OCI-LY7 (cell line): ENCODE data around the gene ADPRS. TPM values are rescaled to one million over a fixed set of nuclear protein-coding genes. Genes with fewer than 3 reads are reported as not detected.

Source experiments
- BruUV-seq: library from RNA; stranded (reverse); fragments of 400-500 nt; replicated peaks from 2 replicates; lab custom pipeline; 2021; lab: Mats Ljungman, UMichigan
- CTCF ChIA-PET: fragments of 300-600 bp; sonication (Branson Sonifier 250); formaldehyde crosslinking; loops from one replicate; lab custom pipeline; 2022; ENCODE audit warnings: antibody characterized with exemption; ENCODE audit not compliant: unreplicated experiment; lab: Charles Lee
- POLR2A ChIA-PET: fragments of 300-600 bp; sonication (Branson Sonifier 250); formaldehyde crosslinking; loops from one replicate; lab custom pipeline; 2022; ENCODE audit warnings: antibody characterized with exemption; lab: Charles Lee
- DNase-seq: peaks from one replicate; pipeline ENCODE4 v3.0.0-alpha.2; 2015; ENCODE audit warnings: low spot score
- H2AFZ ChIP-seq: fragments of 200-600 bp; sonication (generic), shearing (Covaris generic); 2 replicates; pipeline ENCODE4 v1.6.1; 2014; ENCODE audit warnings: mild to moderate bottlenecking, antibody characterized with exemption, low read length, moderate library complexity
- H3K27ac ChIP-seq: fragments of 200-600 bp; sonication (generic); 2 replicates; pipeline ENCODE4 v1.5.1; 2014; ENCODE audit warnings: mixed run types, low read depth, mild to moderate bottlenecking, moderate library complexity, low read length, inconsistent platforms; ENCODE audit not compliant: poor library complexity, severe bottlenecking
- H3K36me3 ChIP-seq: fragments of 200-600 bp; sonication (generic); 2 replicates; pipeline ENCODE4 v1.6.1; 2014; ENCODE audit warnings: mild to moderate bottlenecking, antibody characterized with exemption, low read length, moderate library complexity, mixed read lengths; ENCODE audit not compliant: insufficient read depth
- H3K4me1 ChIP-seq: fragments of 200-600 bp; sonication (generic); 2 replicates; pipeline ENCODE4 v1.5.1; 2014; ENCODE audit warnings: mild to moderate bottlenecking, low read length; ENCODE audit not compliant: insufficient read depth, poor library complexity, severe bottlenecking
- H3K4me2 ChIP-seq: fragments of 200-600 bp; sonication (generic); 2 replicates; pipeline ENCODE4 v1.6.1; 2014; ENCODE audit warnings: mild to moderate bottlenecking, low read length
- H3K4me3 ChIP-seq: fragments of 200-600 bp; sonication (generic); 2 replicates; pipeline ENCODE4 v1.5.1; 2014; ENCODE audit warnings: mild to moderate bottlenecking, low read depth, low read length; ENCODE audit not compliant: poor library complexity, severe bottlenecking
- H3K79me2 ChIP-seq: fragments of 200-600 bp; sonication (generic); 2 replicates; pipeline ENCODE4 v1.6.1; 2016; ENCODE audit warnings: low read depth, mild to moderate bottlenecking, low read length, moderate library complexity, mixed read lengths; ENCODE audit not compliant: insufficient read depth
- H3K9me2 ChIP-seq: fragments of 200-600 bp; sonication (generic); 2 replicates; pipeline ENCODE4 v1.6.1; 2016; ENCODE audit warnings: mild to moderate bottlenecking, low read length, mixed read lengths; ENCODE audit not compliant: insufficient read depth
- H3K9me3 ChIP-seq: fragments of 200-600 bp; sonication (generic); 2 replicates; pipeline ENCODE4 v1.6.1; 2014; ENCODE audit warnings: mild to moderate bottlenecking, mixed run types, low read length, mixed read lengths
- H4K20me1 ChIP-seq: fragments of 200-600 bp; sonication (generic); 2 replicates; pipeline ENCODE4 v1.6.1; 2014; ENCODE audit warnings: mild to moderate bottlenecking, antibody characterized with exemption, low read length, moderate library complexity, mixed read lengths; ENCODE audit not compliant: insufficient read depth
- EZH2phosphoT487 ChIP-seq: fragments of 200-600 bp; sonication (generic); IDR thresholded peaks from 2 replicates; pipeline ENCODE4 v1.6.1; 2018; ENCODE audit warnings: low read depth, borderline replicate concordance, mild to moderate bottlenecking, mixed run types, antibody characterized with exemption, low read length, moderate library complexity, mixed read lengths
- intact Hi-C: fragments of 100-400 bp; cut with micrococcal nuclease; formaldehyde crosslinking; loops from one replicate; pipeline ENCODE4 v1.10.0; 2022; ENCODE audit not compliant: unreplicated experiment
- total RNA-seq, 2 experiments: library from RNA; depleted of rRNA in 1 of 2; stranded (reverse); fragments of >200 nt in 1 of 2; shearing (Covaris generic) in 1 of 2; gene quantifications; 2 replicates each; pipeline ENCODE4 v1.2.3, GENCODE V29; 2014 to 2022
- TF ChIP-seq, protein P1 (sequence below): fragments of 200-600 bp; sonication (generic); conservative IDR thresholded peaks from 2 replicates; pipeline ENCODE4 v1.5.1; 2014; ENCODE audit warnings: mild to moderate bottlenecking, antibody characterized with exemption, low read length, moderate library complexity, mixed read lengths

Gene ADPRS
- total RNA-seq, 2 experiments from 2014 or later: 29.3 to 42.3 TPM

DNA sequence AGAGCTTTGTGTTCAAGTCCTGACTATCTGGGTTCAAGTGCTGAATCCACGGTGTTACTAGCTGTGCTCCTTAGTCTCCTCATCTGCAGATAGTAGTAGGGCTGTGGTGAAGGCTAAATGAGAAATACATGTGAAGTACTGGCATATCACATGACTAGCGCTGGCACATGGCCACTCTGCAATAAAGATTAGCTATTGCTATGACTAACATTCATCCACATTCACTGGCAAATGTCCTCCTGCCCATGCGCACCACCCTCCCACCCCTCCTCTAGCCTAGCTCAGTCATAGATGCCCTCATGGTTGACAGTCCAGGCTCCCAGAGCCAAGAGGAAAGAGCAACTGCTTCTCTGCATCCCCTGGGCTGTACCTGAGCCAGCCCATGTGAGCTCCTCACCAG is 44.8 kb downstream of the ADPRS start:
- no peak overlapping the region for H3K27ac ChIP-seq
- no peaks in the 10 kb centered on the region for H3K79me2 ChIP-seq
- no peaks in the 10 kb centered on the region for H3K4me1 ChIP-seq
- no peak overlapping the region for H3K4me3 ChIP-seq
- TF ChIP-seq, protein P1, sequence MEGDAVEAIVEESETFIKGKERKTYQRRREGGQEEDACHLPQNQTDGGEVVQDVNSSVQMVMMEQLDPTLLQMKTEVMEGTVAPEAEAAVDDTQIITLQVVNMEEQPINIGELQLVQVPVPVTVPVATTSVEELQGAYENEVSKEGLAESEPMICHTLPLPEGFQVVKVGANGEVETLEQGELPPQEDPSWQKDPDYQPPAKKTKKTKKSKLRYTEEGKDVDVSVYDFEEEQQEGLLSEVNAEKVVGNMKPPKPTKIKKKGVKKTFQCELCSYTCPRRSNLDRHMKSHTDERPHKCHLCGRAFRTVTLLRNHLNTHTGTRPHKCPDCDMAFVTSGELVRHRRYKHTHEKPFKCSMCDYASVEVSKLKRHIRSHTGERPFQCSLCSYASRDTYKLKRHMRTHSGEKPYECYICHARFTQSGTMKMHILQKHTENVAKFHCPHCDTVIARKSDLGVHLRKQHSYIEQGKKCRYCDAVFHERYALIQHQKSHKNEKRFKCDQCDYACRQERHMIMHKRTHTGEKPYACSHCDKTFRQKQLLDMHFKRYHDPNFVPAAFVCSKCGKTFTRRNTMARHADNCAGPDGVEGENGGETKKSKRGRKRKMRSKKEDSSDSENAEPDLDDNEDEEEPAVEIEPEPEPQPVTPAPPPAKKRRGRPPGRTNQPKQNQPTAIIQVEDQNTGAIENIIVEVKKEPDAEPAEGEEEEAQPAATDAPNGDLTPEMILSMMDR: no peak
- H3K9me2 ChIP-seq: no peaks in the 10 kb centered on the region
- no peak overlapping the region for H2AFZ ChIP-seq
- no peak overlapping the region for H3K4me2 ChIP-seq
- ChIA-PET POLR2A (interaction anchor here (0.6 to 0.8 kb wide), 2 partner anchors 36 to 120 kb away, joined by 3 read pairs; no protein-coding TSS in a partner anchor), CTCF (no interaction called here)
- no TSS peak for BruUV-seq
- no peak for DNase-seq
- H3K9me3 ChIP-seq: no peaks in the 10 kb centered on the region
- H4K20me1 ChIP-seq: no peaks in the 10 kb centered on the region
- intact Hi-C loops: no loop called here
- peaks cover 28% of the 10 kb centered on the region for H3K36me3 ChIP-seq

DNA sequence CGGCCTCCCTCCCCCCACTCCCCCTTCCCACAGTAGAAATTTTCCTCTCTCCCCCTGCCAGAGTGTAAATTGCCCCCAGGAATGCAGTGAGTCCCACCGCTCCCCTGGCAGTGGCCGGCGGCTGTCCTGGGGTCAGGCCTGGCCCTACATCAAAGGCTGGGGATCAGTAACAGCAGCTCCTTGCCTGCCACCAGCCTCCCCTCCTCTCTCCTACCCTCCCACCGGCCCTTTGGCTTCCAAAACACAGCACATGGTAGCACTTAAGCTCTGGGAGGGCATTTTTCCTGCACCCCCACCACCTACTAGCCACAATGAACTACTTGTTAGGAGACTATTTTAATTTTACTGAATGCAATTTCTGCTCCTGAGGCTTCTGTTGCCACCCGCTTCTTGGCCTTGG is 45.3 kb downstream of the ADPRS start:
- intact Hi-C loops: loop anchor here (1.0 kb wide), 1 partner anchor 35 kb away; no protein-coding TSS in a partner anchor
- no peaks in the 10 kb centered on the region for H4K20me1 ChIP-seq
- ChIA-PET CTCF (interaction anchor here (0.6 to 1.6 kb wide), 2 partner anchors 23 to 164 kb away, joined by 3 to 4 read pairs; no protein-coding TSS in a partner anchor), POLR2A (interaction anchor here (0.6 to 0.8 kb wide), 3 partner anchors 35 to 120 kb away, joined by 3 to 4 read pairs (median 3); no protein-coding TSS in a partner anchor)
- no peak overlapping the region for H3K4me3 ChIP-seq
- no peaks in the 10 kb centered on the region for H3K79me2 ChIP-seq
- H3K9me3 ChIP-seq: no peaks in the 10 kb centered on the region
- H3K4me2 ChIP-seq: no peak overlapping the region
- H3K36me3 ChIP-seq: peaks cover 33% of the 10 kb centered on the region
- DNase-seq: no peak
- H3K9me2 ChIP-seq: no peaks in the 10 kb centered on the region
- no peaks in the 10 kb centered on the region for H3K4me1 ChIP-seq
- no peak overlapping the region for H2AFZ ChIP-seq
- no peak overlapping the region for H3K27ac ChIP-seq
- TF ChIP-seq, protein P1: no peak
- no peak for TF ChIP-seq EZH2phosphoT487
- BruUV-seq: no TSS peak

DNA sequence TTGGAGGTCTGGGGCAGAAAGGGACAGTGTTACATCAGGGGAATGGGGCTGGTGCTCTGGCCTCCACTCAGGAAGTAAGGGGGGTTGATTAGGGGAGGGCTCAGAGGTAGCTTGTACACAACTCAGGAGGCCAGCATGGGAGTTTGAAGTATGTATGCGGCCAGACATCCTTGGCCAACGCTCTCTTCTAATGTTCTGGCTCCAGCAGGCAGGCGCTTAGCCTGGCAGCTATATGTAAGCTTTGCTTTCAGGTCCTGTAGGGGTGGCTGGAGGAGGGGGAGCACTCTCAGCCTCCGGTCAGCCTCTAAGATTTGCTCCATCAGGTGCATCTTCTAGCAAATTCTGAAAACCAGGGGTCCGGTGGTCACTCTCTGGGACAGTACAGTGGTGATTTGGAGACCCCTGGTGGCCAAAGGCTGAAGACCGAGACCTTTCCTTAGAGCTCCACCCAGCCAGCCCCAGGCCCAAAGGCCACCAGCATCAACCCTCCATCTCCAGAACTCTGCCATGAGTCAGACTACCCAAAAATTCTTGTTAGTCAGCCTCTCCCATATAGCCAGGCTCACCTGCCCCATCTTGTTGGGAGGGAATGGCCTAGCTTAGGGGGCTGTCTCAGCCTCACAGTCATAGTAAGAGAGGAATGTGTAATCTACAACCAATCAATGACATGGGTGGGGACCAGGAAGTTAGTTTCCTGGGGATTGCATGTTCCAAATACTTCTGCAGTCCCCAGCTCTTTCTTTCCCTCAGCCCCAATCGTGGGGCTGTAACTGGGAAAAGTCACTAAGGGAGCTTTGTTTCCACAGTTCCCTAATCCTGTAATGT is 46.0 kb downstream of the ADPRS start:
- no peaks in the 10 kb centered on the region for H3K79me2 ChIP-seq
- H3K4me2 ChIP-seq: no peak overlapping the region
- H3K36me3 ChIP-seq: peaks cover 38% of the 10 kb centered on the region
- H3K9me3 ChIP-seq: no peaks in the 10 kb centered on the region
- no peaks in the 10 kb centered on the region for H3K4me1 ChIP-seq
- H2AFZ ChIP-seq: no peak overlapping the region
- CTCF ChIA-PET: interaction anchor here (0.6 to 1.6 kb wide), 5 partner anchors 23 to 164 kb away, joined by 3 to 4 read pairs (median 3); no protein-coding TSS in a partner anchor
- H3K9me2 ChIP-seq: no peaks in the 10 kb centered on the region
- no peaks in the 10 kb centered on the region for H4K20me1 ChIP-seq
- peak; percentile 60 for DNase-seq
- POLR2A ChIA-PET: interaction anchor here (0.6 kb wide), 1 partner anchor 57 kb away, joined by 4 read pairs; no protein-coding TSS in a partner anchor
- intact Hi-C loops: loop anchor here (1.0 kb wide), 1 partner anchor 35 kb away; no protein-coding TSS in a partner anchor
- TF ChIP-seq EZH2phosphoT487: no peak
- TF ChIP-seq, protein P1: peak; percentile 84
- no peak overlapping the region for H3K27ac ChIP-seq
- no peak overlapping the region for H3K4me3 ChIP-seq
- BruUV-seq: no TSS peak
